ENCODE measurements around the gene CHURC1. TPM values are rescaled to one million over a fixed set of nuclear protein-coding genes. Genes with fewer than 3 reads are reported as not detected.

The CHURC1 gene
- total and polyA plus RNA-seq, 11 donors, result 51.0 to 106 (median 72.3) TPM

DNA sequence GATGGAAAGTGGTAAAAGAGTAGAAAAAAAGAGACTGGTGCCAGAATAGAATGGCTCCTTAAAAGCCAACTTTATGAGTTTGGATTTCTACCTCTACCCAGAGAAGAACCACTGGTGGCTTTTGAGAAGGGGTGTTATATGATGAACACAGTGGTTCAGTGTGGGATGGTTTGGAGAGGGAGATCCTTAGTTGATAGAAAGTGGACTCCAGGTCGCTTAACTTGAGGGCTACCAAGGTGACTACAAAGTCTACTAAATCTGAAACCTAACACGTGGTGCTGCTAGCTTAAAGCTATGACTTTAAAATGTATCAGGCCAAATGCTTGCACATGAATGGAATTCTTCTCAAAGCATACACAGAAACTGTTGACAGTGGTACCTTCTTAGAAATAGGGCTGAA lies 42.9 kb upstream of the CHURC1 start:
- Histone ChIP-seq H3K27ac (no peak overlapping the region), H3K27me3 (peaks cover 0 to 5% (median 0%) of the 10 kb centered on the region in 9 donors), H3K4me1 (peaks cover 0 to 27% (median 0%) of the 10 kb centered on the region in 12 donors), H3K4me3 (no peak overlapping the region), H3K36me3 (no peaks in the 10 kb centered on the region), H3K9me3 (no peaks in the 10 kb centered on the region)
- intact Hi-C loops (cut with DNase I), result no loop called here
- TF ChIP-seq POLR2A (IDR thresholded peaks at IDR 0.05), result no peak
- TF ChIP-seq, protein P1, sequence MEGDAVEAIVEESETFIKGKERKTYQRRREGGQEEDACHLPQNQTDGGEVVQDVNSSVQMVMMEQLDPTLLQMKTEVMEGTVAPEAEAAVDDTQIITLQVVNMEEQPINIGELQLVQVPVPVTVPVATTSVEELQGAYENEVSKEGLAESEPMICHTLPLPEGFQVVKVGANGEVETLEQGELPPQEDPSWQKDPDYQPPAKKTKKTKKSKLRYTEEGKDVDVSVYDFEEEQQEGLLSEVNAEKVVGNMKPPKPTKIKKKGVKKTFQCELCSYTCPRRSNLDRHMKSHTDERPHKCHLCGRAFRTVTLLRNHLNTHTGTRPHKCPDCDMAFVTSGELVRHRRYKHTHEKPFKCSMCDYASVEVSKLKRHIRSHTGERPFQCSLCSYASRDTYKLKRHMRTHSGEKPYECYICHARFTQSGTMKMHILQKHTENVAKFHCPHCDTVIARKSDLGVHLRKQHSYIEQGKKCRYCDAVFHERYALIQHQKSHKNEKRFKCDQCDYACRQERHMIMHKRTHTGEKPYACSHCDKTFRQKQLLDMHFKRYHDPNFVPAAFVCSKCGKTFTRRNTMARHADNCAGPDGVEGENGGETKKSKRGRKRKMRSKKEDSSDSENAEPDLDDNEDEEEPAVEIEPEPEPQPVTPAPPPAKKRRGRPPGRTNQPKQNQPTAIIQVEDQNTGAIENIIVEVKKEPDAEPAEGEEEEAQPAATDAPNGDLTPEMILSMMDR (IDR thresholded peaks at IDR 0.05), result no peak
- no peak for DNase-seq
- ATAC-seq, result no peak
- 58 to 73% (median 62%) methylated on average over 2 of the region's 2 CpGs for WGBS, 4 donors

DNA sequence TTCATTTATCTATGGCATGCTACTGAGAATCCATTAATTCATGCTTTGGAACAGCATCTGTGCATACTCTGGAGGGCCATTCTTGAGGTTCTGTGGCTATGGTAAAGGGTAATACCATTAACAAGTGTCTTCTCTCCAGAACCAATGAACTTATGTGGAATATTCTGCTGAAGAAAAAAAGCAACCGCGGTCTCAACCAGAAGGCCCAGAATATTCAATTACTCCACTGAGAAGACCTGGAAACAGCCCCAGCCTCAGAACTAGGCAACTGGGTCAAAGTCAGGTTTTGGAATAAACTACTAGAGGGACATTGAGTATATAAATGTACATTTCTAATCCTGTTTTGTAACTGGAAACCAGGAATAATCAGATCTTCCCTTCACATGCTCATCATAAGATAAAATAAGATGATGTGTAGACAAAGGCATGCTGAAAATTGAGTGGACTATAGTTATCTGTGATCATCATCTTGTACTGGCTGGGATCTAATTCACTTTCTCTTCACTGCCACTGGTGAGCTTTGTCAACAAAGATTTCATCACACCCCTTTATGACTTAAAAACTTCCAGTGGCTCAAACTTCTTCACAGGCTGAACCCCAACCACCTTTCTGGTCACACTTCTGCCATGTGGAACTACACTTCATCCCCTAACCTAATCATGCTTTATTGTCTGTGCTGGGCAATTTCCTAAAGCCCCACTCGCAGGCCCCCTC lies 40.6 kb upstream of the CHURC1 start:
- ATAC-seq, result no peak

DNA sequence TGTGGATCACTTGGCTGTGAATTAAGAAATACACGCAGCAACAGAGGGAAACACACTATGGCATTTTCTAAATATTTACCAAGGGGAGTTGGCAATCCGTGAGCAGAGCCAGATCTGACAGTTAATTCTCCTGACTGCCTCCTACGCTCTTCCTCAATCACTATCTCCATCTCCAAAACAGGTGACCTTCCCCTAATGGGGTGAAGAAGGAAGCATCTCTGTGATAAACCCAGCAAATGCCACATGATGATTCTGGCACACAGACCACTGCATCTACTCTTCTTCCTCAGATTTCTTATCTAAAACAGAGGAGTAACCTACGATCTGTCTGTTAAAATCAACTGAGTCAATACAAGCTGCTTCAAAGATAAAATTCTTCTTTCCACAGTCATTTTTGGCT lies 38.9 kb upstream of the CHURC1 start:
- TF ChIP-seq POLR2A (IDR thresholded peaks at IDR 0.05), result no peak
- TF ChIP-seq, protein P1 (IDR thresholded peaks at IDR 0.05), result no peak
- DNase-seq (no peak), ATAC-seq (no peak)
- intact Hi-C loops (cut with DNase I), result loop anchor here in 5 of 10 donors (5.0 kb wide), 3 partner anchors 33 to 53 kb away; no protein-coding TSS in a partner anchor
- Histone ChIP-seq H3K4me3 (no peak overlapping the region), H3K9me3 (no peaks in the 10 kb centered on the region), H3K4me1 (peaks cover 0 to 34% (median 7%) of the 10 kb centered on the region in 12 donors), H3K36me3 (no peaks in the 10 kb centered on the region), H3K27ac (no peak overlapping the region), H3K27me3 (peaks cover 0 to 36% (median 9%) of the 10 kb centered on the region in 9 donors)
- 31 to 47% (median 45%) methylated on average over 4 of the region's 4 CpGs for WGBS, 4 donors

More for the DNA sequence above, 40.6 kb upstream of the CHURC1 start:
- H3K27ac ChIP-seq, result no peak overlapping the region
- no peak for DNase-seq
- TF ChIP-seq, protein P1 (IDR thresholded peaks at IDR 0.05), result no peak
- no peak for TF ChIP-seq POLR2A (IDR thresholded peaks at IDR 0.05)
- peaks cover 0 to 23% (median 5%) of the 10 kb centered on the region in 12 donors for H3K4me1 ChIP-seq
- peaks cover 0 to 20% (median 0%) of the 10 kb centered on the region in 9 donors for H3K27me3 ChIP-seq
- WGBS, 4 donors, result 57 to 96% (median 69%) methylated on average over 3 of the region's 3 CpGs
- H3K9me3 ChIP-seq, result no peaks in the 10 kb centered on the region
- H3K36me3 ChIP-seq, result no peaks in the 10 kb centered on the region
- no peak overlapping the region for H3K4me3 ChIP-seq
- intact Hi-C loops (cut with DNase I), result no loop called here

- H3K9me3 ChIP-seq, result no peaks in the 10 kb centered on the region
- WGBS, 4 donors, result 55 to 91% (median 75%) methylated on average over 4 of the region's 4 CpGs
- no peak for DNase-seq
- TF ChIP-seq, protein P1 (IDR thresholded peaks at IDR 0.05), result no peak
- TF ChIP-seq POLR2A (IDR thresholded peaks at IDR 0.05), result no peak
- peaks cover 0 to 56% (median 14%) of the 10 kb centered on the region in 9 donors for H3K27me3 ChIP-seq
- H3K4me3 ChIP-seq, result peak overlapping the region in 2 of 12 donors; percentile 72 to 78
- ATAC-seq, result no peak
- H3K4me1 ChIP-seq, result peaks cover 0 to 37% (median 11%) of the 10 kb centered on the region in 12 donors
- intact Hi-C loops (cut with DNase I), result loop anchor here in 7 of 10 donors (2.0 to 5.0 kb wide), 5 partner anchors 35 to 56 kb away; no protein-coding TSS in a partner anchor
- peak overlapping the region in 3 of 12 donors; percentile 90 to 95 (median 91) for H3K27ac ChIP-seq
- no peaks in the 10 kb centered on the region for H3K36me3 ChIP-seq
Measured at GRCh38 chr14:64877846-64878245, 36.4 kb upstream of the CHURC1 start.
